Activated B cell treated with CpG ODN at 0.5 μM for 24 hours (primary cell): Measurements from ENCODE around the gene BEGAIN. TPM values are rescaled to one million over a fixed set of nuclear protein-coding genes. Genes with fewer than 3 reads are reported as not detected.

Experiments used
- ATAC-seq: fragments of 200-7000 bp; cut with Tn5 transposase; one replicate; pipeline ENCODE4 v1.10.0; 2021; ENCODE audit warnings: low read depth, mild to moderate bottlenecking, moderate library complexity
- CTCF ChIA-PET: fragments of 350-600 bp; sonication (Branson Sonifier 250); formaldehyde crosslinking; loops from one replicate; lab custom pipeline; 2021; ENCODE audit warnings: antibody characterized with exemption; lab: Charles Lee
- POLR2A ChIA-PET: fragments of 350-600 bp; sonication (Branson Sonifier 250); formaldehyde crosslinking; loops from one replicate; lab custom pipeline; 2021; ENCODE audit warnings: antibody characterized with exemption; lab: Charles Lee
- DNase-seq: peaks from one replicate; pipeline ENCODE4 v3.0.0; 2022
- H3K27ac Mint-ChIP-seq: one replicate; pipeline ENCODE4 v1.8.0; 2020; ENCODE audit warnings: mixed read lengths
- H3K27me3 Mint-ChIP-seq: one replicate; pipeline ENCODE4 v1.8.0; 2021; ENCODE audit warnings: mixed read lengths
- H3K36me3 Mint-ChIP-seq: one replicate; pipeline ENCODE4 v1.8.0; 2021; ENCODE audit warnings: low read depth, mixed read lengths
- H3K4me1 Mint-ChIP-seq: one replicate; pipeline ENCODE4 v1.8.0; 2021; ENCODE audit warnings: mixed read lengths
- H3K4me3 Mint-ChIP-seq: one replicate; pipeline ENCODE4 v1.8.0; 2020; ENCODE audit warnings: mild to moderate bottlenecking, mixed read lengths
- H3K9me3 Mint-ChIP-seq: one replicate; pipeline ENCODE4 v1.8.0; 2020; ENCODE audit warnings: mixed read lengths
- CTCF ChIP-seq: fragments of 200-600 bp; IDR thresholded peaks from one replicate; pipeline ENCODE4 v1.8.0; 2022; ENCODE audit warnings: antibody characterized with exemption, mild to moderate bottlenecking
- intact Hi-C: fragments of 100-400 bp; cut with micrococcal nuclease; formaldehyde crosslinking; loops from one replicate; pipeline ENCODE4 v1.15.1; 2024
- total RNA-seq: library from RNA; stranded (reverse); gene quantifications from 2 replicates; pipeline ENCODE4 v1.2.3, GENCODE V29; 2022

BEGAIN gene
- total RNA-seq, 1 donor from 2014 or later, result not detected

DNA sequence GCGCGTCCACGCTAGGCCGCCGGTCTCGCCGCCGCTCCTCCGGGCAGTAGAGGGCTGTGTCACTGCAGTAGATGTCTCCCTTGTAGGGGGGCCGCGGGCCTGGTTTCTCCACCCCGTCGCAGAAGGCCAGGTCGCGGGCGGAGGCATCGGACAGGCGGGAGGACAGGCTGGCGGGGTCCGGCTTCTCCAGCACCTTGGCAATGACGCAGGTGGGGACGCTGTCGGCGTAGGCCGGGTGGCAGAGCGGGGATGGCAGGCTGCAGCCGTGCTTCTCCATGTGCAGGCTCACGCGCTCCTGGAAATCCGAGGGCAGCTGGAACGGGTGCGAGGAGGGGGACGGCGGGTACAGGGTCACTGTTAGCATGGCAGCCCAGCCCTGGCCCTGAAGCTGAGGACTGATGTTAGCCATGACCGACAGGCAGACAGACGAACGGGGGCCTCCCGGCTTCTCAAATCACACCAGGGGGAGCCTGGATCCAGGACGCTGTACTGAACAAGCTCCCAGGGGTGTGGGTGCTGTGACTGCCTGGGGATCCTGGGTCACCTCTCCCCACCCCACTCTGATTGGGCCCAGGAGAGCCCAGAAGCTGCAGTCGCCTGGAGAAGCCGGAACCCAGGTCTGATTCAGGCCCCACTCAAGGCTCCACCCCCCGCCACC lies 48.1 kb downstream of the BEGAIN start:
- Mint-ChIP-seq H3K27ac (no peak overlapping the region), H3K36me3 (no peaks in the 10 kb centered on the region), H3K9me3 (no peaks in the 10 kb centered on the region), H3K4me1 (no peaks in the 10 kb centered on the region), H3K4me3 (no peak overlapping the region), H3K27me3 (peaks cover 4% of the 10 kb centered on the region)
- CTCF ChIA-PET, result no interaction called here
- intact Hi-C loops, result no loop called here
- no peak for TF ChIP-seq CTCF
- POLR2A ChIA-PET, result no interaction called here
- no peak for DNase-seq
- ATAC-seq, result no peak

DNA sequence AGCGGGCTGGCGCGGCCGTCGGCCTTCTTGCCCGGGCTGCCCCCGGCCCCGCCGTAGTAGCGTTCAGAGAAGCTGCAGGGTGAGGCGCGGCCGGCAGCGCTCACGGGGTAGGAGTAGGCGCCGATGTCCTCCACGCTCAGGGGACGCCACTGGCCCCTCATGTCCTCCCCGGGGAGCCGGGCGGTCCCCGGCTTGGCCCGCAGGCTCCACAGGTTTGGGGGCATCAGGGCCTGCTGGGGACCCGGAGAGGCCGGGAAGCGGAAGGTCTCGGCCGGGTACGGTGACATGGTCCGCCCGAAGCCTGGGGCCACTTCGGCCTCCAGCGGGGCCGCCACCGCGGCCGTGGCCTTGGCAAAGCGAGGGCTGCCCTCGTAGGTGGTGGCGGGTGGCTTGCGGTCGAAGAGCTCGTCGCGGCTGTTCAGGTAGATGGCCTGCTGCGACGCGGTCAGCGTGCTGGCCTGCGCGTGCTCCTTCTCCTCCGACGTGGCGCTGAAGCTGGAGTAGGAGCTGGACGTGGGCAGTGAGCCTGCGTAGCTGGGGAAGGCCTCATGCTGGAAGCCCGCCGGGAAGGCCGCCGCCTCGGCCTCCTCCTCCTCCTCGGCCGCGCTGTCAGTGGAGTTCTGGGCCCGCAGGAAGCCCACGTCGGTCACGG lies 48.7 kb downstream of the BEGAIN start:
- Mint-ChIP-seq H3K27me3 (peaks cover 4% of the 10 kb centered on the region), H3K36me3 (no peaks in the 10 kb centered on the region), H3K4me1 (no peaks in the 10 kb centered on the region), H3K27ac (no peak overlapping the region), H3K4me3 (no peak overlapping the region), H3K9me3 (no peaks in the 10 kb centered on the region)
- ATAC-seq (no peak), DNase-seq (no peak)
- ChIA-PET POLR2A (interaction anchor here (0.6 kb wide), 1 partner anchor 1599 kb away, joined by 3 read pairs; no protein-coding TSS in a partner anchor), CTCF (no interaction called here)
- no peak for TF ChIP-seq CTCF
- intact Hi-C loops, result no loop called here

GRCh38 chr14:100537446-100538350 lies 49.5 kb downstream of the BEGAIN start:
- no peak overlapping the region for H3K4me3 Mint-ChIP-seq
- intact Hi-C loops, result no loop called here
- no peak for ATAC-seq
- no peaks in the 10 kb centered on the region for H3K9me3 Mint-ChIP-seq
- ChIA-PET POLR2A (interaction anchor here (0.6 kb wide), 1 partner anchor 1600 kb away, joined by 3 read pairs; no protein-coding TSS in a partner anchor), CTCF (no interaction called here)
- H3K27ac Mint-ChIP-seq, result no peak overlapping the region
- TF ChIP-seq CTCF, result no peak
- DNase-seq, result no peak
- peaks cover 4% of the 10 kb centered on the region for H3K27me3 Mint-ChIP-seq
- H3K4me1 Mint-ChIP-seq, result no peaks in the 10 kb centered on the region
- H3K36me3 Mint-ChIP-seq, result no peaks in the 10 kb centered on the region

DNA sequence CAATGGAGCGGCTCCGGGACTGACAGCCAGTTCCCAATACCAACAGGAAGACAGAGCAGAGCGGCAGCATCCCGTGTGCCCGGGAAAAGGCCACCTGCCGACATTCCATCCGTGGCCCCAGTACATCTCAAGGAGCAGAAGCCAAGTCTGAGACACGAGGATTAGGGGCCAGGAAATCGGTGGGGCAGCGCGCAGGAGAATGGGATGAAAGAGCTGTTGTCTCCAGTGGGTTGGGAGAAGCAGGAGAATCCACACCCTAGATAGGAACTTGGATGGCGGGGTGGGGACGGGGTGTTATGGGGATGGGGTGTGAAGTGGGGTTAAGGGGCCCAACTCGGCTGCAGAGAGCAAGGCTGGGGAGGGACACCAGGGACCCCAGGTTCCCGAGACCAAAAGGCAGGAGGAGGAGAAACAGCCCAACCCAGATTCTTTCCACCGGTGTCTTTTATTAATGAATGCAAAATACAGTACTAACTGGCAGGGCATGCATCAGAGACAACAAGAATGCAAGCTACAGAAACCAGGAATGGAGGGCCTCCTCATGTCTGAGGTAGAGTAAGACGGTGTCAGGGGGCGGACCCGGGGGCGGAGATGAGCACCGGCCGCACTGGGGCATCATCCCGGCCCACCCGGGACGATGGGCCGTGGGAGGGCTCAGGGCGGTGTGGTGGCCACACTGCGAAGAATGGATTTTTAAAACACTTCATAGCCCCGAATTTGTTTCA lies 50.3 kb downstream of the BEGAIN start:
- H3K9me3 Mint-ChIP-seq, result no peaks in the 10 kb centered on the region
- DNase-seq (no peak), ATAC-seq (no peak)
- no peak overlapping the region for H3K4me3 Mint-ChIP-seq
- no peak for TF ChIP-seq CTCF
- intact Hi-C loops, result no loop called here
- CTCF ChIA-PET, result no interaction called here
- no peaks in the 10 kb centered on the region for H3K27me3 Mint-ChIP-seq
- H3K4me1 Mint-ChIP-seq, result no peaks in the 10 kb centered on the region
- H3K36me3 Mint-ChIP-seq, result no peaks in the 10 kb centered on the region
- POLR2A ChIA-PET, result no interaction called here
- H3K27ac Mint-ChIP-seq, result no peak overlapping the region
